ENCODE results near the gene PILRA.
A peak's percentile ranks its signal among the peaks of the same experiment; 100 is the strongest.
"Not testable (repeated sequence)": the region's sequence is repeated elsewhere in the genome, so short reads cannot be mapped to it uniquely, and the experiment has no call there.

The PILRA gene

GRCh38 chr7:100373870-100374598 lies 747 bp downstream of the PILRA start:
- Histone ChIP-seq H3K4me3 (peak overlapping the region in 5 of 7 experiments; percentile 6 to 25 (median 17)), H3K27ac (peak overlapping the region in 18 of 21 experiments; percentile 41 to 85 (median 72))

GRCh38 chr7:100374601-100375000 lies 1.3 kb downstream of the PILRA start:
- H3K4me3 ChIP-seq, result peak overlapping the region in 4 of 7 experiments; percentile 2 to 20 (median 10)
- H3K27ac ChIP-seq, result peak overlapping the region in 4 of 21 experiments; percentile 2 to 85 (median 76)

- Histone ChIP-seq H3K27ac (peak overlapping the region in 1 of 21 experiments; percentile 8), H3K4me3 (no peak overlapping the region)
These were observed 2.8 kb downstream of the PILRA start for GRCh38 chr7:100376066-100376465.

GRCh38 chr7:100378114-100378755 lies 4.9 kb downstream of the PILRA start:
- peak overlapping the region in 1 of 21 experiments; percentile 16 for H3K27ac ChIP-seq
- H3K4me3 ChIP-seq, result no peak overlapping the region

GRCh38 chr7:100380196-100380595 lies 6.9 kb downstream of the PILRA start:
- Histone ChIP-seq H3K27ac (peak overlapping the region in 10 of 21 experiments; percentile 0 to 76 (median 53)), H3K4me3 (no peak overlapping the region)

GRCh38 chr7:100381531-100382233 lies 8.4 kb downstream of the PILRA start:
- not testable (repeated sequence) for H3K27ac ChIP-seq, H3K4me3 ChIP-seq

GRCh38 chr7:100382234-100382853 lies 9.1 kb downstream of the PILRA start:
- H3K4me3 ChIP-seq, result not testable (repeated sequence)
- peak overlapping the region in 6 of 21 experiments; percentile 8 to 59 (median 32) for H3K27ac ChIP-seq

- H3K27ac ChIP-seq, result peak overlapping the region in 1 of 21 experiments; percentile 16
- no peak overlapping the region for H3K4me3 ChIP-seq
These were observed 11.5 kb downstream of the PILRA start for GRCh38 chr7:100384628-100385294.

GRCh38 chr7:100386940-100387339 lies 13.7 kb downstream of the PILRA start:
- H3K27ac ChIP-seq, result no peak overlapping the region
- no peak overlapping the region for H3K4me3 ChIP-seq

- no peak overlapping the region for H3K27ac ChIP-seq
These were observed 14.4 kb downstream of the PILRA start for GRCh38 chr7:100387695-100388094.

GRCh38 chr7:100389437-100390088 lies 16.3 kb downstream of the PILRA start:
- H3K27ac ChIP-seq, result no peak overlapping the region
- no peak overlapping the region for H3K4me3 ChIP-seq

More at GRCh38 chr7:100387695-100388094, 14.4 kb downstream of the PILRA start:
- H3K4me3 ChIP-seq, result no peak overlapping the region

GRCh38 chr7:100390286-100391009 lies 17.2 kb downstream of the PILRA start:
- no peak overlapping the region for H3K4me3 ChIP-seq

GRCh38 chr7:100393233-100393905 lies 20.1 kb downstream of the PILRA start:
- Histone ChIP-seq H3K27ac (no peak overlapping the region), H3K4me3 (no peak overlapping the region)

More at GRCh38 chr7:100390286-100391009, 17.2 kb downstream of the PILRA start:
- H3K27ac ChIP-seq, result no peak overlapping the region

- Histone ChIP-seq H3K27ac (no peak overlapping the region), H3K4me3 (no peak overlapping the region)
These were observed 20.8 kb downstream of the PILRA start for GRCh38 chr7:100394077-100394476.

GRCh38 chr7:100396421-100396982 lies 23.2 kb downstream of the PILRA start:
- H3K4me3 ChIP-seq, result no peak overlapping the region
- H3K27ac ChIP-seq, result peak overlapping the region in 5 of 21 experiments; percentile 37 to 76 (median 44)

GRCh38 chr7:100397315-100398081 lies 24.2 kb downstream of the PILRA start:
- H3K4me3 ChIP-seq, result no peak overlapping the region

GRCh38 chr7:100398239-100398638 lies 25.0 kb downstream of the PILRA start:
- Histone ChIP-seq H3K27ac (no peak overlapping the region), H3K4me3 (no peak overlapping the region)

More at GRCh38 chr7:100397315-100398081, 24.2 kb downstream of the PILRA start:
- peak overlapping the region in 3 of 21 experiments; percentile 37 to 76 (median 57) for H3K27ac ChIP-seq
